ENCODE data around the gene SLC19A1. TPM values are rescaled to one million over a fixed set of nuclear protein-coding genes. Genes with fewer than 3 reads are reported as not detected.
A peak's percentile ranks its signal among the peaks of the same experiment; 100 is the strongest.

SLC19A1 gene
- total and polyA plus RNA-seq, 4 donors, result 9.0 to 37.2 (median 21.1) TPM

DNA sequence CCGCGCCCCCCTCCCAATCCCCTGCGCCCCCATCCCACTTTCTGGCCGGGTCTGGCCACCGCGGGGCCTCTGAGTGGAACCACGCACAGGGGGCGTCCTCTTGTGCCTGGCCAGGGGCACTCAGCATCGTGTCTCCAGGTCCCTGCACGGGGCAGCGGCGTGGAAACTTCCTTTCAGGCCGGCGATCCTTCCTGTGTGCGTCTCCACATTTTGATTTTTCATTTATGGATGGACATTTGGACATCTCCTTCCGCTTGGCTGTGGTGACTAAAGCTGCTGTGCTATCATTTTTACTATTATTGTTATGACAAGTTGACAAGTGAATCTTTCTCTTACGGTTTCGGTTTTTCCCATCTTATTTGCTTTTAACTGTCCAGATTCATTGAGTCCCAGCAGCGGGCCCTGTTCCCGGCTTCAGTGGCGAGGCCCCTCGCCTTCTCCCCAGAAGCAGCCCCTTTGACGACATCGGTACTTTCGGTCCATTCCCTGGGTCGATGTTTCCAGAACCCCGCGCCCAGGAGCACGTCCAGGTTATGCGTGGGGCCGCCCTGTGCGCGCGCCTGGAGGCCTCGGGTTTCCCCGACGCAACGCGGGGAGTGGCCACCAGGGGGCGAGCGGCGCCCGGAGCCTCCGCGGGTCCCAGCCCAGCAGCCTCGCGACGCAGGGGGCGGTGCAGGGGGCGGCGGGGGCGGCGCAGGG, 12.4 kb upstream of the SLC19A1 start:
- Histone ChIP-seq H3K27ac (ENCODE audit: low read depth, low read length) (peak overlapping the region; percentile 82), H3K9me3 (ENCODE audit: control insufficient read depth, insufficient read depth, low read length) (no peaks in the 10 kb centered on the region), H3K36me3 (ENCODE audit: control insufficient read depth, insufficient read depth, low read length) (no peaks in the 10 kb centered on the region), H3K27me3 (ENCODE audit: control insufficient read depth, insufficient read depth, low read length) (no peaks in the 10 kb centered on the region), H3K4me3 (ENCODE audit: low read depth, low read length) (peak overlapping the region; percentile 58), H3K4me1 (ENCODE audit: control insufficient read depth, insufficient read depth, low read length) (peaks cover 29% of the 10 kb centered on the region)
- under 1% methylated on average over 30 of the region's 53 CpGs for WGBS (ENCODE audit: insufficient coverage)
- peak in 5 of 6 donors; percentile 72 to 94 (median 79) for DNase-seq (ENCODE audit: low read depth in 4 of 6, low spot score in 6 of 6)

GRCh38 chr21:45552696-45553391, 10.6 kb upstream of the SLC19A1 start:
- no peak for DNase-seq (ENCODE audit: low read depth in 4 of 6, low spot score in 6 of 6)
- peaks cover 29% of the 10 kb centered on the region for H3K4me1 ChIP-seq (ENCODE audit: control insufficient read depth, insufficient read depth, low read length)
- WGBS (ENCODE audit: insufficient coverage), result 73% methylated on average over 29 of the region's 29 CpGs
- no peak overlapping the region for H3K4me3 ChIP-seq (ENCODE audit: low read depth, low read length)
- H3K27me3 ChIP-seq (ENCODE audit: control insufficient read depth, insufficient read depth, low read length), result no peaks in the 10 kb centered on the region
- no peaks in the 10 kb centered on the region for H3K9me3 ChIP-seq (ENCODE audit: control insufficient read depth, insufficient read depth, low read length)
- H3K36me3 ChIP-seq (ENCODE audit: control insufficient read depth, insufficient read depth, low read length), result no peaks in the 10 kb centered on the region
- no peak overlapping the region for H3K27ac ChIP-seq (ENCODE audit: low read depth, low read length)

DNA sequence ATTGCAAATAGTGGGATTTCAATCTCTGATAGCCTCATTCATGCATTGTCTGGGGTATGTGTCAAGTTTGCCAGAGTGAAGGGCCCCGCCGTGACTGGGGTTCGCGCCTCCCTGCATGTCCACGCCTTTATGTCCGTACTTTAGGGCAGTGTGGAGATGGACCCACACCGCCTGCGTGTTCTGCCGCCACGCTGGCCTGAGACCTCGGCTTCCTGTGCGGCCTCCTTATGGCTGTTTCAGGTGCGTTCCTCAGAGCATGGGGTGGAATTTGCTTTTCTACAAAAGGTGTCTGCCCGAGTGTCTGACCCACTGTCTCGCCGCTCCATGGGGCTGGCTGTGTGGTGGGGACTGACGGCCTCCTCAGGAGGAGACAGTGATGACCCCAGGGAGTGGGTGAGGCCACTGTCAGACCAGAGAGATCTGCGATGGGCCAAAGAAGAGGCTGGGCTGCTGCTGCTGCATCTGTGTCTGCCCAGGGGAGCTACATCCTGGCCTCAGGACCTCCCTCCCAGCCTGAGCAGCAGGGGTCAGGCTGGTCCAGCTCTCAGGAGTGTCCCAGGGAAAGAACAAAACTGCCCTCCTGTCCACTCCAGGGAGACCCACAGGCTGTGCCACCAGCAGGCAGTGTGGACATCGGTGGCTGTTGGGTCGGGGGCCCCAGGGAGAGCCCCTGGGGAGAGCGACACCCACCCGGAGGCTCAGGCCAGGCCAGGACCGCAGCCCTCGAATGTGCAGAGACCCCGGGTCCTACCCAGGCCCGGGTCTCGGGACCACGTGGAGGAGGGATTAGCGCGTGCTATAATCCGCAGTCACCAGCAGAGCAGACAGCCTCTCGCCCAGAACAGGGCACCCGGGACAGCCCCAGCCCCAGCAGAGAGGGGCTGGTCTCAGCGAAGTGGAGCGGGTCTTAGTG, 9.8 kb upstream of the SLC19A1 start:
- WGBS (ENCODE audit: insufficient coverage), result 86% methylated on average over 35 of the region's 35 CpGs
- Histone ChIP-seq H3K27me3 (ENCODE audit: control insufficient read depth, insufficient read depth, low read length) (no peaks in the 10 kb centered on the region), H3K36me3 (ENCODE audit: control insufficient read depth, insufficient read depth, low read length) (no peaks in the 10 kb centered on the region), H3K4me3 (ENCODE audit: low read depth, low read length) (no peak overlapping the region), H3K9me3 (ENCODE audit: control insufficient read depth, insufficient read depth, low read length) (no peaks in the 10 kb centered on the region), H3K4me1 (ENCODE audit: control insufficient read depth, insufficient read depth, low read length) (peaks cover 29% of the 10 kb centered on the region), H3K27ac (ENCODE audit: low read depth, low read length) (no peak overlapping the region)
- DNase-seq (ENCODE audit: low read depth in 4 of 6, low spot score in 6 of 6), result no peak

GRCh38 chr21:45551316-45551715, 9.1 kb upstream of the SLC19A1 start:
- Histone ChIP-seq H3K9me3 (ENCODE audit: control insufficient read depth, insufficient read depth, low read length) (no peaks in the 10 kb centered on the region), H3K4me1 (ENCODE audit: control insufficient read depth, insufficient read depth, low read length) (peaks cover 26% of the 10 kb centered on the region), H3K4me3 (ENCODE audit: low read depth, low read length) (no peak overlapping the region), H3K27ac (ENCODE audit: low read depth, low read length) (no peak overlapping the region), H3K27me3 (ENCODE audit: control insufficient read depth, insufficient read depth, low read length) (no peaks in the 10 kb centered on the region), H3K36me3 (ENCODE audit: control insufficient read depth, insufficient read depth, low read length) (no peaks in the 10 kb centered on the region)
- WGBS (ENCODE audit: insufficient coverage), result 66% methylated on average over 7 of the region's 8 CpGs
- no peak for DNase-seq (ENCODE audit: low read depth in 4 of 6, low spot score in 6 of 6)

- H3K4me1 ChIP-seq (ENCODE audit: control insufficient read depth, insufficient read depth, low read length), result peaks cover 20% of the 10 kb centered on the region
- no peak overlapping the region for H3K4me3 ChIP-seq (ENCODE audit: low read depth, low read length)
- no peaks in the 10 kb centered on the region for H3K36me3 ChIP-seq (ENCODE audit: control insufficient read depth, insufficient read depth, low read length)
- no peaks in the 10 kb centered on the region for H3K9me3 ChIP-seq (ENCODE audit: control insufficient read depth, insufficient read depth, low read length)
- WGBS (ENCODE audit: insufficient coverage), result 43% methylated on average over 12 of the region's 17 CpGs
- no peak overlapping the region for H3K27ac ChIP-seq (ENCODE audit: low read depth, low read length)
- no peak for DNase-seq (ENCODE audit: low read depth in 4 of 6, low spot score in 6 of 6)
- H3K27me3 ChIP-seq (ENCODE audit: control insufficient read depth, insufficient read depth, low read length), result no peaks in the 10 kb centered on the region
Observed at GRCh38 chr21:45550522-45551210, 8.4 kb upstream of the SLC19A1 start.

- Histone ChIP-seq H3K27ac (ENCODE audit: low read depth, low read length) (no peak overlapping the region), H3K36me3 (ENCODE audit: control insufficient read depth, insufficient read depth, low read length) (no peaks in the 10 kb centered on the region), H3K27me3 (ENCODE audit: control insufficient read depth, insufficient read depth, low read length) (no peaks in the 10 kb centered on the region), H3K4me1 (ENCODE audit: control insufficient read depth, insufficient read depth, low read length) (peaks cover 19% of the 10 kb centered on the region), H3K4me3 (ENCODE audit: low read depth, low read length) (no peak overlapping the region), H3K9me3 (ENCODE audit: control insufficient read depth, insufficient read depth, low read length) (no peaks in the 10 kb centered on the region)
- no peak for DNase-seq (ENCODE audit: low read depth in 4 of 6, low spot score in 6 of 6)
- 77% methylated on average over 12 of the region's 15 CpGs for WGBS (ENCODE audit: insufficient coverage)
Observed at GRCh38 chr21:45549626-45550463, 7.6 kb upstream of the SLC19A1 start.

GRCh38 chr21:45548711-45549491, 6.7 kb upstream of the SLC19A1 start:
- Histone ChIP-seq H3K9me3 (ENCODE audit: control insufficient read depth, insufficient read depth, low read length) (no peaks in the 10 kb centered on the region), H3K36me3 (ENCODE audit: control insufficient read depth, insufficient read depth, low read length) (peaks cover 2% of the 10 kb centered on the region), H3K27ac (ENCODE audit: low read depth, low read length) (no peak overlapping the region), H3K27me3 (ENCODE audit: control insufficient read depth, insufficient read depth, low read length) (no peaks in the 10 kb centered on the region), H3K4me1 (ENCODE audit: control insufficient read depth, insufficient read depth, low read length) (peaks cover 16% of the 10 kb centered on the region), H3K4me3 (ENCODE audit: low read depth, low read length) (no peak overlapping the region)
- no peak for DNase-seq (ENCODE audit: low read depth in 4 of 6, low spot score in 6 of 6)
- WGBS (ENCODE audit: insufficient coverage), result 51% methylated on average over 4 of the region's 9 CpGs

DNA sequence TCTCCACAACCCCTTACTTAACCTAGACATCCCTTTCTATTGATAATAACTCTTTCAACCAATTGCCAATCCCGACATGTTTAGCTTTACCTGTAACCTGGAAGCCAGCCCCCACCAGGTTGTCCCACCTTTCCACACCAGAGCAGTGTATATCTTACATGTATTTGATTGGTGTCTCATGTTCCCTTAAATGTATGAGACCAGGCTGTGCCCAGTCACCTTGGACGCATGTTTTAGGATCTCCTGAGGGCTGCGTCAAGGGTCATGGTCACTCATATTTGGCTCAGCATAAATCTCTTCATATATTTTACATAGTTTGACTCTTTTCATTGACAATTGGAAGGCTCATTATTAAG, 5.3 kb upstream of the SLC19A1 start:
- Histone ChIP-seq H3K9me3 (ENCODE audit: control insufficient read depth, insufficient read depth, low read length) (no peaks in the 10 kb centered on the region), H3K4me3 (ENCODE audit: low read depth, low read length) (no peak overlapping the region), H3K27ac (ENCODE audit: low read depth, low read length) (no peak overlapping the region), H3K4me1 (ENCODE audit: control insufficient read depth, insufficient read depth, low read length) (peaks cover 22% of the 10 kb centered on the region), H3K27me3 (ENCODE audit: control insufficient read depth, insufficient read depth, low read length) (no peaks in the 10 kb centered on the region), H3K36me3 (ENCODE audit: control insufficient read depth, insufficient read depth, low read length) (peaks cover 3% of the 10 kb centered on the region)
- no peak for DNase-seq (ENCODE audit: low read depth in 4 of 6, low spot score in 6 of 6)
- 93% methylated on average over 3 of the region's 3 CpGs for WGBS (ENCODE audit: insufficient coverage)

Measured in spinal cord (tissue), 10 donors.